DMS 273 (cell line): ENCODE data around the gene NCK2.

Source experiments
- DNase-seq: peaks from one replicate; lab custom pipeline; 2025; ENCODE audit not compliant: unreplicated experiment; lab: John Stamatoyannopoulos, UW

The NCK2 gene

GRCh38 chr2:105911425-105911824, 166.7 kb downstream of the NCK2 start:
- no peak for DNase-seq

GRCh38 chr2:105912081-105912480, 167.4 kb downstream of the NCK2 start:
- DNase-seq = no peak

- DNase-seq = no peak
Measured at GRCh38 chr2:105915005-105915558, 170.4 kb downstream of the NCK2 start.

GRCh38 chr2:105917226-105917625, 172.5 kb downstream of the NCK2 start:
- no peak for DNase-seq

- DNase-seq = no peak
Measured at GRCh38 chr2:105917688-105918087, 173.0 kb downstream of the NCK2 start.

GRCh38 chr2:105919191-105919811, 174.6 kb downstream of the NCK2 start:
- DNase-seq = no peak

GRCh38 chr2:105919826-105920225, 175.1 kb downstream of the NCK2 start:
- peak; percentile 43 for DNase-seq

GRCh38 chr2:105924271-105924670, 179.6 kb downstream of the NCK2 start:
- DNase-seq = peak; percentile 21

- DNase-seq = no peak
Measured at GRCh38 chr2:105924932-105925331, 180.2 kb downstream of the NCK2 start.

GRCh38 chr2:105925390-105925789, 180.7 kb downstream of the NCK2 start:
- DNase-seq = peak; percentile 59

- DNase-seq = no peak
Measured at GRCh38 chr2:105926960-105927678, 182.4 kb downstream of the NCK2 start.

- no peak for DNase-seq
Measured at GRCh38 chr2:105928086-105928485, 183.4 kb downstream of the NCK2 start.

- no peak for DNase-seq
Measured at GRCh38 chr2:105928563-105928962, 183.9 kb downstream of the NCK2 start.

GRCh38 chr2:105929516-105929915, 184.8 kb downstream of the NCK2 start:
- DNase-seq = peak; percentile 18

GRCh38 chr2:105932582-105932981, 187.9 kb downstream of the NCK2 start:
- no peak for DNase-seq

- DNase-seq = no peak
Measured at GRCh38 chr2:105933906-105934305, 189.2 kb downstream of the NCK2 start.

- no peak for DNase-seq
Measured at GRCh38 chr2:105934467-105934866, 189.8 kb downstream of the NCK2 start.

- DNase-seq = peak; percentile 27
Measured at GRCh38 chr2:105935063-105935462, 190.4 kb downstream of the NCK2 start.

GRCh38 chr2:105936954-105937353, 192.2 kb downstream of the NCK2 start:
- DNase-seq = no peak

- DNase-seq = no peak
Measured at GRCh38 chr2:105937498-105938097, 192.9 kb downstream of the NCK2 start.
